22Rv1 (cell line): ENCODE measurements around the gene ANAPC4.

Experiments
- H3K27ac ChIP-seq: fragments of 450-650 bp; 2 replicates; pipeline ENCODE4 v1.5.1; 2017
- ZFX ChIP-seq: fragments of 450-650 bp; IDR thresholded peaks from 2 replicates; pipeline ENCODE4 v1.6.1; 2017; ENCODE audit warnings: antibody characterized with exemption, borderline replicate concordance
- TF ChIP-seq, protein P1 (sequence below): fragments of 450-650 bp; IDR thresholded peaks from 2 replicates; pipeline ENCODE4 v1.5.1; 2017; ENCODE audit warnings: mild to moderate bottlenecking

Gene ANAPC4

DNA sequence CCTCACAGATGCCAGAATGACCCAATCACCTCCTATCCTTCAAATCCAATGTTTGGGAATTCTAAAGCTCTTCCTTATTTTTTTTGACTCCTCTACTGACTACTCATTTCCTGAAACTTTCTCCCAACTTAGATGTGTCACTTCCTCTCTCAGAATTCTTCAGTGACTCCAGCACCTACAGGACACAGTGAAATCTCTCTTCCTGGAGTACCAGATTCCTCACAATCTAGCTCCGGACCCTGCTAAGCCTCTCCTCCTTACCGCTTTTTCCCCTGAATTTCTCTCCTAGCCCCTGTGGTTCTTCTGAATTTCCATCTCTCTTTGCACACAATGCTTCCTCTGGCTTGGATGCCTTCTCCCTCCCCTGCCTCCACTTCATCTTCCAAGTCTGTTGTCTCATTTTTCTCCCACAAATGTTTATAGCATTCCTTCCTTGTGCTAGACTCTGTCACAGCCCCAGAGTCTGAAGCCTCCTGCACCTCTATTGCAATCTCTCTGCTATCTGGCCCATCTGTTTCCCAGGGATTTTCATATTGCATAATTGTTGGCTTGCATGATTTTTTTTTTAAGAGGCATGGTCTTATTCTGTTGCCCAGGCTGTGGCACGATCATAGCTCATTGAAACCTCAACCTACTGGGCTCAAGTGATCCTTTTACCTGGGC, 80.1 kb downstream of the ANAPC4 start:
- TF ChIP-seq, protein P1, sequence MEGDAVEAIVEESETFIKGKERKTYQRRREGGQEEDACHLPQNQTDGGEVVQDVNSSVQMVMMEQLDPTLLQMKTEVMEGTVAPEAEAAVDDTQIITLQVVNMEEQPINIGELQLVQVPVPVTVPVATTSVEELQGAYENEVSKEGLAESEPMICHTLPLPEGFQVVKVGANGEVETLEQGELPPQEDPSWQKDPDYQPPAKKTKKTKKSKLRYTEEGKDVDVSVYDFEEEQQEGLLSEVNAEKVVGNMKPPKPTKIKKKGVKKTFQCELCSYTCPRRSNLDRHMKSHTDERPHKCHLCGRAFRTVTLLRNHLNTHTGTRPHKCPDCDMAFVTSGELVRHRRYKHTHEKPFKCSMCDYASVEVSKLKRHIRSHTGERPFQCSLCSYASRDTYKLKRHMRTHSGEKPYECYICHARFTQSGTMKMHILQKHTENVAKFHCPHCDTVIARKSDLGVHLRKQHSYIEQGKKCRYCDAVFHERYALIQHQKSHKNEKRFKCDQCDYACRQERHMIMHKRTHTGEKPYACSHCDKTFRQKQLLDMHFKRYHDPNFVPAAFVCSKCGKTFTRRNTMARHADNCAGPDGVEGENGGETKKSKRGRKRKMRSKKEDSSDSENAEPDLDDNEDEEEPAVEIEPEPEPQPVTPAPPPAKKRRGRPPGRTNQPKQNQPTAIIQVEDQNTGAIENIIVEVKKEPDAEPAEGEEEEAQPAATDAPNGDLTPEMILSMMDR = no peak
- TF ChIP-seq ZFX = no peak
- H3K27ac ChIP-seq = no peak overlapping the region

DNA sequence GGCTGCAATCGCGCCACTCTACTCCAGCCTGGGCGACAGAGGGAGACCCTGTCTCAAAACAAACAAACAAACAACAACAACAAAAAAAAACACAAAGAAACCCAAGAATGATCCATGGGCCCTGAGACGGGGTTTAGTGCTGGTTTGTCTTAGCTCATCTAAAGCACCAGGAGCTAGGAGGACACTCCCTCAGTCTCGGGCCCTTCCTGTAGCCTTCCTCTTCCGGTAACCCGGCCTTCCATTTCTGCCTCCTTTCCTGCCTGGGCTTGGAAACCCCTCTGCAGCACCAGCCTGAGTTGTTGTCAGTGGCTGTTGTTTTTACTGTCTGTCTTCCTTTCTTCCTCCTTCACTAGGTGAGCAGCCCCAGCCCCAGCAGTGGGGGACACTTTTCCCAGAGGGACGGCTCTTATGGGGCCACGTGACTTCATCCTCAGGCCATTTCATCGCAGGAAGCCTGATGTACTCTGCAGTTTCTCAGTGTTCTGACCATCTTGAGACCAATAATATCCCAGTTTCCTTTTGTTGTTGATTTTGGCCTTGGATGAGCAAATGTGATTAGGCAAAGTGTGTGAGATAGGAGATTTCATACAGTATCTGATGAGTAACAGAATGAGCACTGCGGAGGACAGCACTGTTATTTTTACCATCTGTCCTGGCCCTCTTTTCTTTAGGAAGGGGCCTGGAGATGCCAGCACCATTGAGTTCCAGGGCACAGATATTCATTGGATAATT, 90.1 kb downstream of the ANAPC4 start:
- H3K27ac ChIP-seq = no peak overlapping the region
- TF ChIP-seq ZFX = no peak
- TF ChIP-seq, protein P1 = no peak

DNA sequence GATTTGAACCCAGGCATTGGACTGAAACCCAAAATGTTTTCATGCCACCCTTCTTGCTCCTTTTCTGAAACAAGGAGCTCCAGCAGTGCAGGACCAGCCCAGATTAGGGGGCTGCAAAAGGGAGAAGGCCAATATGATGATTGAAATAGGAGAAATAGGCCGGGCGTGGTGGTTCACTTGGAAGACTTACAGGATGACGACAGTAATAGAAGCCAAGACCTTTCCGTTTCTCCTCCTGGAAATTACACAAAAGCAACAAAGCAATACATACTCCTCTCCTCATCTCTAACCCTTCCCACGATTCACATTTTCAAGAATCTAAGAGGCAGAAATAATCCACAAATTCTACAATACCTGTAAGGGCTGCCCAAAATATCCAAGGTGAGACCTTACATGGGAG, 90.8 kb downstream of the ANAPC4 start:
- H3K27ac ChIP-seq = no peak overlapping the region
- TF ChIP-seq ZFX = no peak
- TF ChIP-seq, protein P1 = no peak
